ENCODE results near the gene PRDM16. TPM values are rescaled to one million over a fixed set of nuclear protein-coding genes. Genes with fewer than 3 reads are reported as not detected.

Gene PRDM16
- total RNA-seq, 1 experiment from 2014 or later = 0.17 TPM

DNA sequence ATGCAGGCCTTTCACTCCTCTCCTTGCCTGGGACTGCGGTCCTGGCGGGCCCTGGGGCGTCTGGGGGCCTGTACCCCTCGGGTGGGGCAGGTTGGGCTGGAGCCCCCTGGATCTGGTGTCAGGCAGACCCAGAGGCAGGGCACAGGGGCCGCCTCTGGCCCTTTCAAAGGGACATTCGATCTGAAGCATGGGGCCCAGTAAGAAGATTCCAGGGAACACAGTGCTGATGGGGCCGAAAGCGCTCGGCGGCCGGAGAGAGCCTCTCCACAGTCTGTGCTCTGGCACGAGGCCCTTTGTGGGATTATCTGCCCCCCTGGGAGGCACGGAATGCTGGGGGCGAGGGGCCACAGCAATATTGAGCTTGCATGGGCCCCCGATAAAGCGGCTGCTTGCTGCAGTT, 15.2 kb downstream of the PRDM16 start:
- Histone ChIP-seq H3K79me2 (ENCODE audit: insufficient read depth, low read length) (no peaks in the 10 kb centered on the region), H4K8ac (replicated peaks; ENCODE audit: insufficient read length, low read depth, low read length) (no peak overlapping the region), H2AFZ (ENCODE audit: low read length) (no peak overlapping the region), H2BK15ac (ENCODE audit: low read depth, low read length) (no peak overlapping the region), H2BK12ac (ENCODE audit: insufficient read length, low read depth, low read length) (no peak overlapping the region), H3K23ac (ENCODE audit: insufficient read length, low read depth, low read length) (no peak overlapping the region), H3K9me3 (ENCODE audit: control insufficient read depth, low read depth, low read length) (no peaks in the 10 kb centered on the region), H3K27me3 (ENCODE audit: insufficient read depth, low read length) (no peaks in the 10 kb centered on the region), H2AK5ac (ENCODE audit: insufficient read length, low read length) (no peak overlapping the region), H3T11ph (ENCODE audit: low read length) (no peak overlapping the region), H3K79me1 (ENCODE audit: insufficient read depth, low read depth, low read length, poor library complexity, severe bottlenecking) (no peaks in the 10 kb centered on the region), H2BK120ac (ENCODE audit: low read depth, low read length, poor library complexity, severe bottlenecking) (no peak overlapping the region), H3K4me1 (ENCODE audit: insufficient read depth, low read length) (no peaks in the 10 kb centered on the region), H3K56ac (ENCODE audit: insufficient read length, low read depth, low read length) (no peak overlapping the region), H3K9ac (ENCODE audit: extremely low read depth, insufficient read length, low read length) (no peak overlapping the region), H3K4me2 (ENCODE audit: insufficient read depth, insufficient read length, low read length) (no peak overlapping the region), H4K20me1 (ENCODE audit: control insufficient read depth, insufficient read depth, insufficient read length) (no peaks in the 10 kb centered on the region), H3K27ac (ENCODE audit: insufficient read length, low read depth, low read length) (no peak overlapping the region), H4K91ac (ENCODE audit: insufficient read length, low read depth, low read length) (no peak overlapping the region), H2BK5ac (ENCODE audit: insufficient read length, low read length) (no peak overlapping the region), H4K5ac (ENCODE audit: insufficient read length, low read depth, low read length) (no peak overlapping the region), H3K14ac (ENCODE audit: insufficient read depth, low read length) (no peak overlapping the region), H3K18ac (ENCODE audit: insufficient read length, low read depth, low read length) (no peak overlapping the region), H3K4ac (ENCODE audit: low read depth, low read length) (no peak overlapping the region), H2BK20ac (ENCODE audit: low read depth, low read length, poor library complexity, severe bottlenecking) (no peak overlapping the region), H3K23me2 (ENCODE audit: insufficient read length, low read depth, low read length, poor library complexity, severe bottlenecking) (no peaks in the 10 kb centered on the region)
- Mint-ChIP-seq H3K36me3 (ENCODE audit: insufficient read depth in 1 of 3, low read depth in 3 of 3) (no peaks in the 10 kb centered on the region), H3K27ac (no peak overlapping the region), H3K4me3 (no peak overlapping the region), H3K9me3 (no peaks in the 10 kb centered on the region), H3K27me3 (ENCODE audit: low read depth) (no peaks in the 10 kb centered on the region; the same call in none of the 2 replicates), H3K4me1 (peaks cover 0 to 3% of the 10 kb centered on the region in 2 experiments; a peak in 1 of 4 replicates)
- DNase-seq = no peak
- no CpG with 5 or more reads among the region's 16 CpGs for WGBS (ENCODE audit: extremely low coverage, insufficient read length, low lambda C conversion rate)
- TF ChIP-seq, protein P1, sequence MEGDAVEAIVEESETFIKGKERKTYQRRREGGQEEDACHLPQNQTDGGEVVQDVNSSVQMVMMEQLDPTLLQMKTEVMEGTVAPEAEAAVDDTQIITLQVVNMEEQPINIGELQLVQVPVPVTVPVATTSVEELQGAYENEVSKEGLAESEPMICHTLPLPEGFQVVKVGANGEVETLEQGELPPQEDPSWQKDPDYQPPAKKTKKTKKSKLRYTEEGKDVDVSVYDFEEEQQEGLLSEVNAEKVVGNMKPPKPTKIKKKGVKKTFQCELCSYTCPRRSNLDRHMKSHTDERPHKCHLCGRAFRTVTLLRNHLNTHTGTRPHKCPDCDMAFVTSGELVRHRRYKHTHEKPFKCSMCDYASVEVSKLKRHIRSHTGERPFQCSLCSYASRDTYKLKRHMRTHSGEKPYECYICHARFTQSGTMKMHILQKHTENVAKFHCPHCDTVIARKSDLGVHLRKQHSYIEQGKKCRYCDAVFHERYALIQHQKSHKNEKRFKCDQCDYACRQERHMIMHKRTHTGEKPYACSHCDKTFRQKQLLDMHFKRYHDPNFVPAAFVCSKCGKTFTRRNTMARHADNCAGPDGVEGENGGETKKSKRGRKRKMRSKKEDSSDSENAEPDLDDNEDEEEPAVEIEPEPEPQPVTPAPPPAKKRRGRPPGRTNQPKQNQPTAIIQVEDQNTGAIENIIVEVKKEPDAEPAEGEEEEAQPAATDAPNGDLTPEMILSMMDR (conservative IDR thresholded peaks at IDR 0.05) = no peak

Data from H9 (cell line).